K562 (cell line): ENCODE measurements around the gene COL7A1. TPM values are rescaled to one million over a fixed set of nuclear protein-coding genes. Genes with fewer than 3 reads are reported as not detected.

Experiments
- ATAC-seq: fragments of 200-7000 bp; cut with Tn5 transposase; 3 replicates; pipeline ENCODE4 v1.9.1; 2020; ENCODE audit warnings: moderate library complexity
- BruUV-seq: library from RNA; stranded (reverse); fragments of 400-500 nt; replicated peaks from 2 replicates; lab custom pipeline; 2021; lab: Mats Ljungman, UMichigan
- CTCF ChIA-PET: fragments of 300-600 bp; formaldehyde crosslinking; extraction: SDS; loops from one replicate; lab custom pipeline; 2021; ENCODE audit warnings: low intra/inter-chr PET ratio; lab: Yijun Ruan, JAX
- POLR2A ChIA-PET: fragments of 300-600, 350-650 bp; sonication (Branson Sonifier 250); formaldehyde crosslinking; extraction: SDS; loops from one replicate; lab custom pipeline; 2021; ENCODE audit warnings: antibody characterized with exemption, inconsistent platforms; lab: Yijun Ruan, JAX
- DNase-seq, 4 experiments: peaks; one replicate each; pipeline versions ENCODE4 v3.0.0 to v3.0.0-alpha.2; 2011 to 2018; ENCODE audit warnings: low spot score in 3 of 4, mixed read lengths in 3 of 4; ENCODE audit errors: extremely low read depth in 1 of 4
- FAIRE-seq: peaks from 2 replicates; lab custom pipeline; 2011; peaks lifted over from hg19 to GRCh38; lab: Jason Lieb, UNC
- H2AFZ ChIP-seq: 2 replicates; pipeline ENCODE4 v1.6.0; 2011; ENCODE audit warnings: low read depth, low read length, control low read depth, inconsistent platforms
- H3K27ac ChIP-seq: fragments of 200-600 bp; 3 replicates; pipeline ENCODE4 v1.8.0; 2011; ENCODE audit warnings: low read depth, mild to moderate bottlenecking, control low read depth, inconsistent platforms, low read length, moderate library complexity, mixed read lengths; ENCODE audit errors: extremely low read depth
- H3K27me3 ChIP-seq, 2 experiments: fragments of 300-600 bp in 1 of 2; 2 replicates in 1 of 2; 3 replicates in 1 of 2; pipeline versions ENCODE4 v1.6.0 to v1.8.0; 2011; ENCODE audit warnings: inconsistent platforms in 2 of 2, low read length in 2 of 2, mild to moderate bottlenecking in 1 of 2, mixed read lengths in 1 of 2, moderate library complexity in 1 of 2; ENCODE audit not compliant: control insufficient read depth in 2 of 2, insufficient read depth in 2 of 2
- H3K36me3 ChIP-seq: fragments of 300-600 bp; 3 replicates; pipeline ENCODE4 v1.8.0; 2011; ENCODE audit warnings: mild to moderate bottlenecking, low read length, inconsistent platforms; ENCODE audit not compliant: control insufficient read depth, insufficient read depth
- H3K4me1 ChIP-seq, 2 experiments: fragments of 200-600 bp in 1 of 2; replicated peaks in 1 of 2; 2 replicates in 1 of 2; 3 replicates in 1 of 2; pipeline versions ENCODE4 v1.5.1 to v1.8.0; 2011; ENCODE audit warnings: inconsistent platforms in 2 of 2, low read length in 2 of 2, mild to moderate bottlenecking in 1 of 2, mixed read lengths in 1 of 2, moderate library complexity in 1 of 2; ENCODE audit not compliant: control insufficient read depth in 2 of 2, insufficient read depth in 2 of 2
- H3K4me2 ChIP-seq: 2 replicates; pipeline ENCODE4 v1.6.1; 2011; ENCODE audit warnings: low read length, control low read depth, inconsistent platforms, mixed read lengths; ENCODE audit not compliant: insufficient read depth
- H3K4me3 ChIP-seq: fragments of 200-600 bp; sonication (generic), shearing (Covaris generic); 2 replicates; pipeline ENCODE4 v1.5.1; 2016; ENCODE audit warnings: control low read depth, inconsistent platforms
- H3K79me2 ChIP-seq: fragments of 200-600 bp; 3 replicates; pipeline ENCODE4 v1.8.0; 2011; ENCODE audit warnings: low read length, inconsistent platforms; ENCODE audit not compliant: control insufficient read depth, insufficient read depth
- H3K9ac ChIP-seq, 2 experiments: 2 replicates each; pipeline versions ENCODE4 v1.6.0 to v1.6.1; 2011; ENCODE audit warnings: low read depth in 2 of 2, low read length in 2 of 2, control low read depth in 1 of 2, inconsistent platforms in 1 of 2, mild to moderate bottlenecking in 1 of 2, mixed read lengths in 1 of 2; ENCODE audit not compliant: insufficient read depth in 1 of 2
- H3K9me1 ChIP-seq: one replicate; pipeline ENCODE4 v1.6.0; 2011; ENCODE audit warnings: inconsistent platforms, mild to moderate bottlenecking, low read length, moderate library complexity; ENCODE audit not compliant: control insufficient read depth, insufficient read depth
- H3K9me3 ChIP-seq: replicated peaks from 2 replicates; pipeline ENCODE4 v1.5.1; 2011; ENCODE audit warnings: low read depth, low read length, inconsistent platforms; ENCODE audit not compliant: control insufficient read depth, insufficient read depth
- H4K20me1 ChIP-seq: replicated peaks from 2 replicates; pipeline ENCODE4 v1.6.1; 2011; ENCODE audit warnings: low read length, inconsistent platforms, mixed read lengths; ENCODE audit not compliant: control insufficient read depth, insufficient read depth
- ESRRB ChIP-seq: fragments of 250-450 bp; sonication (Bioruptor Pico); IDR thresholded peaks from 2 replicates; pipeline ENCODE4 v1.5.0; 2020; ENCODE audit warnings: mild to moderate bottlenecking, moderate library complexity, borderline replicate concordance
- FOSL1 ChIP-seq: fragments of 200-800 bp; sonication (Bioruptor generic); conservative IDR thresholded peaks from 2 replicates; pipeline ENCODE4 v1.6.1; 2016; ENCODE audit warnings: missing genetic modification characterization, missing compliant biosample characterization
- SPI1 ChIP-seq: IDR thresholded peaks from 2 replicates; pipeline ENCODE4 v1.6.1; 2011; ENCODE audit warnings: low read depth, low read length, control low read depth, borderline replicate concordance
- ZNF280B ChIP-seq: fragments of 250-450 bp; sonication (Bioruptor Pico); IDR thresholded peaks from 2 replicates; pipeline ENCODE4 v1.5.1; 2021; ENCODE audit warnings: mild to moderate bottlenecking
- ZNF431 ChIP-seq: sonication (generic); formaldehyde crosslinking; IDR thresholded peaks from 2 replicates; pipeline ENCODE4 v1.8.0; 2022; ENCODE audit warnings: mild to moderate bottlenecking, missing genetic modification reagents
- ZNF518B ChIP-seq: fragments of 250-450 bp; sonication (Bioruptor Pico); IDR thresholded peaks from 2 replicates; pipeline ENCODE4 v1.5.0; 2021; ENCODE audit warnings: mild to moderate bottlenecking, moderate library complexity
- ZNF785 ChIP-seq: fragments of 250-450 bp; sonication (Bioruptor Pico); IDR thresholded peaks from 2 replicates; pipeline ENCODE4 v1.4.0; 2020; ENCODE audit warnings: mild to moderate bottlenecking
- WGBS: fragments of 100-300 bp; shearing (Covaris generic); methylation state at CpG from one replicate; pipeline ENCODE4 v1.1.6; 2016; ENCODE audit warnings: low coverage, mixed read lengths; ENCODE audit not compliant: insufficient coverage; ENCODE audit errors: missing lambda C conversion rate; 5-methylcytosine and 5-hydroxymethylcytosine counted together
- in situ Hi-C: fragments of 300-500 bp; cut with MboI; formaldehyde crosslinking; loops from 4 replicates; pipeline ENCODE4 v1.15.0; 2018; ENCODE audit warnings: inconsistent platforms, mixed read lengths
- intact Hi-C: fragments of 100-400 bp; cut with micrococcal nuclease; formaldehyde crosslinking; loops from 2 replicates; pipeline ENCODE4 v1.14.2; 2022
- polyA plus RNA-seq, 8 experiments: library from polyadenylated mRNA; depleted of rRNA in 4 of 8; stranded (reverse) in 5 of 8; unstranded in 3 of 8; fragments of >200 nt; fragmentation: Nextera tagmentation in 2 of 8; fragmentation: Illumina TruSeq in 1 of 8; extraction: Ambion mirVana in 2 of 8; extraction: Trizol in 1 of 8; gene quantifications; 2 replicates each; pipeline versions ENCODE4 v1.2.1 to v1.2.3, GENCODE V29; 2011 to 2014; ENCODE audit warnings: inconsistent platforms in 1 of 8, missing spikeins in 1 of 8
- total RNA-seq, 7 experiments: library from RNA; depleted of rRNA in 6 of 7; stranded (reverse); fragments of >200 nt in 6 of 7; fragmentation: Illumina TruSeq in 2 of 7; extraction: Trizol in 2 of 7; gene quantifications; 2 replicates each; pipeline versions ENCODE4 v1.2.1 to v1.2.3, GENCODE V29; 2011 to 2021; ENCODE audit warnings: low replicate concordance in 1 of 7
- TF ChIP-seq, protein P1 (sequence below): sonication (generic); formaldehyde crosslinking; IDR thresholded peaks from 2 replicates; pipeline ENCODE4 v1.8.0; 2023; ENCODE audit warnings: mild to moderate bottlenecking, missing genetic modification reagents
- TF ChIP-seq, protein P2 (sequence below): fragments of 250-450 bp; sonication (Bioruptor Pico); IDR thresholded peaks from 2 replicates; pipeline ENCODE4 v1.5.0; 2020; ENCODE audit warnings: mild to moderate bottlenecking

COL7A1 gene
- total and polyA plus RNA-seq, 9 of the 15 experiments (the other 6 are each of a cell fraction or from before 2014, with no cell fraction given): 0.09 to 0.66 (median 0.35) TPM; not detected in 3

- ChIA-PET POLR2A (interaction anchor here (0.6 to 3.0 kb wide), 9 partner anchors 11 to 342 kb away, joined by 3 to 23 read pairs (median 5); no protein-coding TSS in a partner anchor), CTCF (interaction anchor here (0.7 kb wide), 1 partner anchor 50 kb away, joined by 3 read pairs; no protein-coding TSS in a partner anchor)
- under 1% methylated on average over 16 of the region's 68 CpGs for WGBS
- Histone ChIP-seq H3K79me2 (peaks cover 11% of the 10 kb centered on the region), H3K4me2 (peak within 1 kb of the TSS; percentile 81), H3K27me3 (no peaks in the 10 kb centered on the region), H3K9me1 (peaks cover 4% of the 10 kb centered on the region), H2AFZ (peak within 1 kb of the TSS; percentile 88), H3K4me1 (peaks cover 6 to 44% of the 10 kb centered on the region in 2 experiments; a peak in 4 of 5 replicates), H3K4me3 (peak within 1 kb of the TSS; percentile 91), H3K9ac (peak within 1 kb of the TSS; percentile 80 to 95), H3K9me3 (no peaks in the 10 kb centered on the region), H4K20me1 (no peaks in the 10 kb centered on the region), H3K27ac (peak within 1 kb of the TSS; percentile 65), H3K36me3 (peaks cover 31% of the 10 kb centered on the region; the same call in 1 of the 3 replicates)
- DNase-seq: peak; percentile 96 to 99 (median 96)
- BruUV-seq: TSS peak; percentile 86
- intact Hi-C loops: loop anchor here (5.0 kb wide), 1 partner anchor 78 kb away; the partner anchor contains the start of gene PFKFB4
- in situ Hi-C loops: no loop called here
- peak; percentile 98 for ATAC-seq
- FAIRE-seq: peak; percentile 80
- TF ChIP-seq ESRRB (CRISPR knock-in tag): no peak
- TF ChIP-seq ZNF518B (CRISPR knock-in tag): no peak
- no peak for TF ChIP-seq ZNF431 (CRISPR knock-in tag)
- TF ChIP-seq ZNF280B: no peak
- TF ChIP-seq, protein P1, sequence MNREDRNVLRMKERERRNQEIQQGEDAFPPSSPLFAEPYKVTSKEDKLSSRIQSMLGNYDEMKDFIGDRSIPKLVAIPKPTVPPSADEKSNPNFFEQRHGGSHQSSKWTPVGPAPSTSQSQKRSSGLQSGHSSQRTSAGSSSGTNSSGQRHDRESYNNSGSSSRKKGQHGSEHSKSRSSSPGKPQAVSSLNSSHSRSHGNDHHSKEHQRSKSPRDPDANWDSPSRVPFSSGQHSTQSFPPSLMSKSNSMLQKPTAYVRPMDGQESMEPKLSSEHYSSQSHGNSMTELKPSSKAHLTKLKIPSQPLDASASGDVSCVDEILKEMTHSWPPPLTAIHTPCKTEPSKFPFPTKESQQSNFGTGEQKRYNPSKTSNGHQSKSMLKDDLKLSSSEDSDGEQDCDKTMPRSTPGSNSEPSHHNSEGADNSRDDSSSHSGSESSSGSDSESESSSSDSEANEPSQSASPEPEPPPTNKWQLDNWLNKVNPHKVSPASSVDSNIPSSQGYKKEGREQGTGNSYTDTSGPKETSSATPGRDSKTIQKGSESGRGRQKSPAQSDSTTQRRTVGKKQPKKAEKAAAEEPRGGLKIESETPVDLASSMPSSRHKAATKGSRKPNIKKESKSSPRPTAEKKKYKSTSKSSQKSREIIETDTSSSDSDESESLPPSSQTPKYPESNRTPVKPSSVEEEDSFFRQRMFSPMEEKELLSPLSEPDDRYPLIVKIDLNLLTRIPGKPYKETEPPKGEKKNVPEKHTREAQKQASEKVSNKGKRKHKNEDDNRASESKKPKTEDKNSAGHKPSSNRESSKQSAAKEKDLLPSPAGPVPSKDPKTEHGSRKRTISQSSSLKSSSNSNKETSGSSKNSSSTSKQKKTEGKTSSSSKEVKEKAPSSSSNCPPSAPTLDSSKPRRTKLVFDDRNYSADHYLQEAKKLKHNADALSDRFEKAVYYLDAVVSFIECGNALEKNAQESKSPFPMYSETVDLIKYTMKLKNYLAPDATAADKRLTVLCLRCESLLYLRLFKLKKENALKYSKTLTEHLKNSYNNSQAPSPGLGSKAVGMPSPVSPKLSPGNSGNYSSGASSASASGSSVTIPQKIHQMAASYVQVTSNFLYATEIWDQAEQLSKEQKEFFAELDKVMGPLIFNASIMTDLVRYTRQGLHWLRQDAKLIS: peak; percentile 80
- TF ChIP-seq SPI1: 0 out of 2 replicates have a peak, but pooled peaks have one; percentile 3
- TF ChIP-seq, protein P2, sequence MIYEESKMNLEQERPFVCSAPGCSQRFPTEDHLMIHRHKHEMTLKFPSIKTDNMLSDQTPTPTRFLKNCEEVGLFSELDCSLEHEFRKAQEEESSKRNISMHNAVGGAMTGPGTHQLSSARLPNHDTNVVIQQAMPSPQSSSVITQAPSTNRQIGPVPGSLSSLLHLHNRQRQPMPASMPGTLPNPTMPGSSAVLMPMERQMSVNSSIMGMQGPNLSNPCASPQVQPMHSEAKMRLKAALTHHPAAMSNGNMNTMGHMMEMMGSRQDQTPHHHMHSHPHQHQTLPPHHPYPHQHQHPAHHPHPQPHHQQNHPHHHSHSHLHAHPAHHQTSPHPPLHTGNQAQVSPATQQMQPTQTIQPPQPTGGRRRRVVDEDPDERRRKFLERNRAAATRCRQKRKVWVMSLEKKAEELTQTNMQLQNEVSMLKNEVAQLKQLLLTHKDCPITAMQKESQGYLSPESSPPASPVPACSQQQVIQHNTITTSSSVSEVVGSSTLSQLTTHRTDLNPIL: no peak
- peak; percentile 42; the same call in 1 of the 2 replicates for TF ChIP-seq FOSL1
- TF ChIP-seq ZNF785: no peak
Observed at GRCh38 chr3:48635222-48636021, 40.3 kb upstream of the COL7A1 start, which contains the start of gene SLC26A6. Gene SLC26A6, minus strand, starts transcription at chr3:48635461. Its CDS starts 68 bp downstream, at chr3:48635393.
